Activated CD4-positive, alpha-beta T cell treated with anti-CD3 and anti-CD28 coated beads, Interleukin-2, amount 10 ng/mL, durations not matched to agents 24 days and 14 days (primary cell): ENCODE measurements around the gene ZNF503. TPM values are rescaled to one million over a fixed set of nuclear protein-coding genes. Genes with fewer than 3 reads are reported as not detected.
"Not testable (repeated sequence)": the region's sequence is repeated elsewhere in the genome, so short reads cannot be mapped to it uniquely, and the experiment has no call there.

ENCODE experiments used
- DNase-seq: peaks from one replicate; pipeline ENCODE4 v3.0.0; 2022
- H3K27ac Mint-ChIP-seq: one replicate; pipeline ENCODE4 v1.8.0; 2022; ENCODE audit warnings: mild to moderate bottlenecking, mixed read lengths
- H3K27me3 Mint-ChIP-seq: one replicate; pipeline ENCODE4 v1.8.0; 2022; ENCODE audit warnings: mixed read lengths
- H3K36me3 Mint-ChIP-seq: one replicate; pipeline ENCODE4 v1.8.0; 2022; ENCODE audit warnings: low read depth, mild to moderate bottlenecking, mixed read lengths
- H3K4me1 Mint-ChIP-seq: one replicate; pipeline ENCODE4 v1.8.0; 2021; ENCODE audit warnings: mixed read lengths
- H3K4me3 Mint-ChIP-seq: one replicate; pipeline ENCODE4 v1.8.0; 2022; ENCODE audit warnings: mild to moderate bottlenecking, moderate library complexity, mixed read lengths
- H3K9me3 Mint-ChIP-seq: one replicate; pipeline ENCODE4 v1.8.0; 2021; ENCODE audit warnings: mixed read lengths
- intact Hi-C: fragments of 100-400 bp; cut with micrococcal nuclease; formaldehyde crosslinking; loops from one replicate; pipeline ENCODE4 v1.15.1; 2023
- total RNA-seq: library from RNA; stranded (reverse); gene quantifications from 2 replicates; pipeline ENCODE4 v1.2.3, GENCODE V29; 2022

ZNF503 gene
- total RNA-seq, 1 donor from 2014 or later, result 0.07 TPM

- intact Hi-C loops, result no loop called here
- Mint-ChIP-seq H3K4me3 (no peak overlapping the region), H3K27me3 (no peaks in the 10 kb centered on the region), H3K9me3 (no peaks in the 10 kb centered on the region), H3K4me1 (no peaks in the 10 kb centered on the region), H3K27ac (no peak overlapping the region), H3K36me3 (no peaks in the 10 kb centered on the region)
- no peak for DNase-seq
These were observed 23.2 kb downstream of the ZNF503 start for GRCh38 chr10:75378379-75378778.

- H3K4me1 Mint-ChIP-seq, result no peaks in the 10 kb centered on the region
- no peak for DNase-seq
- intact Hi-C loops, result no loop called here
- no peaks in the 10 kb centered on the region for H3K36me3 Mint-ChIP-seq
- H3K27me3 Mint-ChIP-seq, result no peaks in the 10 kb centered on the region
- H3K4me3 Mint-ChIP-seq, result no peak overlapping the region
- H3K27ac Mint-ChIP-seq, result no peak overlapping the region
- no peaks in the 10 kb centered on the region for H3K9me3 Mint-ChIP-seq
These were observed 23.7 kb downstream of the ZNF503 start for GRCh38 chr10:75377869-75378268.

- DNase-seq, result no peak
- intact Hi-C loops, result no loop called here
- Mint-ChIP-seq H3K4me1 (no peaks in the 10 kb centered on the region), H3K4me3 (no peak overlapping the region), H3K36me3 (no peaks in the 10 kb centered on the region), H3K9me3 (no peaks in the 10 kb centered on the region), H3K27me3 (no peaks in the 10 kb centered on the region), H3K27ac (no peak overlapping the region)
These were observed 25.7 kb downstream of the ZNF503 start for GRCh38 chr10:75375838-75376237.

- Mint-ChIP-seq H3K9me3 (peaks cover 11% of the 10 kb centered on the region), H3K36me3 (no peaks in the 10 kb centered on the region), H3K27ac (no peak overlapping the region), H3K4me3 (no peak overlapping the region), H3K4me1 (no peaks in the 10 kb centered on the region), H3K27me3 (no peaks in the 10 kb centered on the region)
- intact Hi-C loops, result no loop called here
- no peak for DNase-seq
These were observed 30.6 kb downstream of the ZNF503 start for GRCh38 chr10:75371010-75371409.

GRCh38 chr10:75369838-75370237 lies 31.7 kb downstream of the ZNF503 start:
- intact Hi-C loops, H3K27ac Mint-ChIP-seq, H3K36me3 Mint-ChIP-seq, H3K27me3 Mint-ChIP-seq, H3K4me3 Mint-ChIP-seq, DNase-seq, H3K4me1 Mint-ChIP-seq: not testable (repeated sequence)
- peaks cover 11% of the 10 kb centered on the region for H3K9me3 Mint-ChIP-seq

GRCh38 chr10:75367901-75368300 lies 33.7 kb downstream of the ZNF503 start:
- peaks cover 2% of the 10 kb centered on the region for H3K27me3 Mint-ChIP-seq
- H3K36me3 Mint-ChIP-seq, result no peaks in the 10 kb centered on the region
- no peak overlapping the region for H3K4me3 Mint-ChIP-seq
- peaks cover 11% of the 10 kb centered on the region for H3K9me3 Mint-ChIP-seq
- DNase-seq, result no peak
- no peak overlapping the region for H3K27ac Mint-ChIP-seq
- intact Hi-C loops, result no loop called here
- H3K4me1 Mint-ChIP-seq, result no peaks in the 10 kb centered on the region

GRCh38 chr10:75367021-75367487 lies 34.5 kb downstream of the ZNF503 start:
- Mint-ChIP-seq H3K27ac (no peak overlapping the region), H3K27me3 (peaks cover 2% of the 10 kb centered on the region), H3K4me1 (no peaks in the 10 kb centered on the region), H3K36me3 (no peaks in the 10 kb centered on the region), H3K4me3 (no peak overlapping the region), H3K9me3 (peaks cover 11% of the 10 kb centered on the region)
- no peak for DNase-seq
- intact Hi-C loops, result no loop called here

- intact Hi-C loops, result no loop called here
- Mint-ChIP-seq H3K4me1 (no peaks in the 10 kb centered on the region), H3K27ac (no peak overlapping the region)
These were observed 38.1 kb downstream of the ZNF503 start for GRCh38 chr10:75363431-75363830.

GRCh38 chr10:75359876-75360275 lies 41.7 kb downstream of the ZNF503 start:
- H3K4me3 Mint-ChIP-seq, DNase-seq, H3K27me3 Mint-ChIP-seq, intact Hi-C loops, H3K4me1 Mint-ChIP-seq, H3K9me3 Mint-ChIP-seq, H3K27ac Mint-ChIP-seq, H3K36me3 Mint-ChIP-seq: not testable (repeated sequence)

More at GRCh38 chr10:75363431-75363830, 38.1 kb downstream of the ZNF503 start:
- no peaks in the 10 kb centered on the region for H3K36me3 Mint-ChIP-seq
- peaks cover 2% of the 10 kb centered on the region for H3K27me3 Mint-ChIP-seq
- H3K4me3 Mint-ChIP-seq, result no peak overlapping the region
- no peak for DNase-seq
- H3K9me3 Mint-ChIP-seq, result peaks cover 3% of the 10 kb centered on the region

GRCh38 chr10:75358835-75359421 lies 42.6 kb downstream of the ZNF503 start:
- no peaks in the 10 kb centered on the region for H3K36me3 Mint-ChIP-seq

GRCh38 chr10:75358132-75358531 lies 43.4 kb downstream of the ZNF503 start:
- intact Hi-C loops, result no loop called here
- Mint-ChIP-seq H3K4me1 (no peaks in the 10 kb centered on the region), H3K27ac (no peak overlapping the region), H3K4me3 (no peak overlapping the region), H3K36me3 (no peaks in the 10 kb centered on the region), H3K27me3 (no peaks in the 10 kb centered on the region), H3K9me3 (no peaks in the 10 kb centered on the region)
- DNase-seq, result no peak

More at GRCh38 chr10:75358835-75359421, 42.6 kb downstream of the ZNF503 start:
- no peak for DNase-seq
- Mint-ChIP-seq H3K4me1 (no peaks in the 10 kb centered on the region), H3K4me3 (no peak overlapping the region), H3K9me3 (no peaks in the 10 kb centered on the region), H3K27ac (no peak overlapping the region), H3K27me3 (peaks cover 2% of the 10 kb centered on the region)
- intact Hi-C loops, result no loop called here

- Mint-ChIP-seq H3K36me3 (no peaks in the 10 kb centered on the region), H3K27ac (no peak overlapping the region), H3K4me1 (no peaks in the 10 kb centered on the region), H3K27me3 (no peaks in the 10 kb centered on the region), H3K4me3 (no peak overlapping the region), H3K9me3 (no peaks in the 10 kb centered on the region)
- DNase-seq, result no peak
- intact Hi-C loops, result no loop called here
These were observed 44.1 kb downstream of the ZNF503 start for GRCh38 chr10:75357500-75357899.

GRCh38 chr10:75356484-75356883 lies 45.1 kb downstream of the ZNF503 start:
- H3K27me3 Mint-ChIP-seq, result no peaks in the 10 kb centered on the region
- H3K4me1 Mint-ChIP-seq, result no peaks in the 10 kb centered on the region
- no peak overlapping the region for H3K27ac Mint-ChIP-seq
- H3K4me3 Mint-ChIP-seq, result no peak overlapping the region
- DNase-seq, result no peak
- intact Hi-C loops, result no loop called here
- no peaks in the 10 kb centered on the region for H3K9me3 Mint-ChIP-seq
- no peaks in the 10 kb centered on the region for H3K36me3 Mint-ChIP-seq

- H3K9me3 Mint-ChIP-seq, result no peaks in the 10 kb centered on the region
- intact Hi-C loops, result no loop called here
- no peaks in the 10 kb centered on the region for H3K36me3 Mint-ChIP-seq
- H3K4me3 Mint-ChIP-seq, result no peak overlapping the region
- no peak overlapping the region for H3K27ac Mint-ChIP-seq
- H3K4me1 Mint-ChIP-seq, result no peaks in the 10 kb centered on the region
- DNase-seq, result no peak
- no peaks in the 10 kb centered on the region for H3K27me3 Mint-ChIP-seq
These were observed 45.9 kb downstream of the ZNF503 start for GRCh38 chr10:75355706-75356105.

GRCh38 chr10:75353183-75353582 lies 48.4 kb downstream of the ZNF503 start:
- Mint-ChIP-seq H3K4me3 (no peak overlapping the region), H3K4me1 (no peaks in the 10 kb centered on the region), H3K27ac (no peak overlapping the region), H3K36me3 (no peaks in the 10 kb centered on the region), H3K9me3 (no peaks in the 10 kb centered on the region), H3K27me3 (no peaks in the 10 kb centered on the region)
- DNase-seq, result no peak
- intact Hi-C loops, result no loop called here
